PC-3 (cell line): Measurements from ENCODE around the gene PLOD1.

Source experiments
- EZH2 ChIP-seq: fragments of 300-600 bp; sonication (generic); IDR thresholded peaks from one replicate; pipeline ENCODE4 v1.6.1; 2017; ENCODE audit warnings: antibody characterized with exemption, mild to moderate bottlenecking, low read length; ENCODE audit not compliant: unreplicated experiment
- EZH2phosphoT487 ChIP-seq: fragments of 300-600 bp; sonication (generic); IDR thresholded peaks from 2 replicates; pipeline ENCODE4 v1.6.1; 2018; ENCODE audit warnings: mild to moderate bottlenecking, antibody characterized with exemption, low read length, borderline replicate concordance
- TF ChIP-seq, protein P1 (sequence below): fragments of 300-600 bp; sonication (generic); conservative IDR thresholded peaks from 2 replicates; pipeline ENCODE4 v1.5.1; 2017; ENCODE audit warnings: antibody characterized with exemption, low read depth, mild to moderate bottlenecking, low read length

DNA sequence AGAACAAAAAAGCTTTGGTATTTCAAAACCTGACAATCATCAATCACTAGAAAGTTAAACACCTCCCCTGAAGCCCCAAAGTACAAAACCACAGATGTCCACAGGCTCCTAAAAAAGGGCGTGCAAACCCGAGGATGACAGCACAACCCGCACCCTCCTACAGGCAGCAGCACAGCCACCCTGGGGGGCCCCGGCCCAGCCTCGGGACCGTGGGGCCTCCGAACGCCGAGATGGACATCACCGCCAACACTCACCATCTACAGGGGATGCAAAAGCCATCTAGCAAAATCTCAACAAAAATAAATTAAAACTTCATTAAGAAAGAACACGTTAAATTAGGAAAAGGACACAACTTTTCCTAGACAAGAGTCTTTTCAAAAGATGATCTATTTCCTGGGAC lies 14.9 kb upstream of the PLOD1 start:
- TF ChIP-seq, protein P1, sequence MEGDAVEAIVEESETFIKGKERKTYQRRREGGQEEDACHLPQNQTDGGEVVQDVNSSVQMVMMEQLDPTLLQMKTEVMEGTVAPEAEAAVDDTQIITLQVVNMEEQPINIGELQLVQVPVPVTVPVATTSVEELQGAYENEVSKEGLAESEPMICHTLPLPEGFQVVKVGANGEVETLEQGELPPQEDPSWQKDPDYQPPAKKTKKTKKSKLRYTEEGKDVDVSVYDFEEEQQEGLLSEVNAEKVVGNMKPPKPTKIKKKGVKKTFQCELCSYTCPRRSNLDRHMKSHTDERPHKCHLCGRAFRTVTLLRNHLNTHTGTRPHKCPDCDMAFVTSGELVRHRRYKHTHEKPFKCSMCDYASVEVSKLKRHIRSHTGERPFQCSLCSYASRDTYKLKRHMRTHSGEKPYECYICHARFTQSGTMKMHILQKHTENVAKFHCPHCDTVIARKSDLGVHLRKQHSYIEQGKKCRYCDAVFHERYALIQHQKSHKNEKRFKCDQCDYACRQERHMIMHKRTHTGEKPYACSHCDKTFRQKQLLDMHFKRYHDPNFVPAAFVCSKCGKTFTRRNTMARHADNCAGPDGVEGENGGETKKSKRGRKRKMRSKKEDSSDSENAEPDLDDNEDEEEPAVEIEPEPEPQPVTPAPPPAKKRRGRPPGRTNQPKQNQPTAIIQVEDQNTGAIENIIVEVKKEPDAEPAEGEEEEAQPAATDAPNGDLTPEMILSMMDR, result no peak
- no peak for TF ChIP-seq EZH2
- TF ChIP-seq EZH2phosphoT487, result no peak
